Adrenal gland (tissue), 12 donors: ENCODE results near the gene SLU7. TPM values are rescaled to one million over a fixed set of nuclear protein-coding genes. Genes with fewer than 3 reads are reported as not detected.

Experiments used
- DNase-seq, 7 donors: peaks; one replicate each; pipeline ENCODE4 v3.0.0-alpha.2; 2019 to 2020
- H3K27ac ChIP-seq, 5 donors: fragments of 200-600 bp; sonication (generic) in 4 of 5; 1 replicate in 3 of 5; 2 replicates in 2 of 5; pipeline versions ENCODE4 v1.5.1 to v1.8.0; 2016 to 2020; ENCODE audit warnings: mild to moderate bottlenecking in 1 of 5
- H3K27me3 ChIP-seq: fragments of 200-600 bp; 2 replicates; pipeline ENCODE4 v1.8.0; 2021
- H3K36me3 ChIP-seq, 2 donors: fragments of 200-600 bp; replicated peaks in 1 of 2; 1 replicate in 1 of 2; 2 replicates in 1 of 2; pipeline versions ENCODE4 v1.5.1 to v1.8.0; 2018 to 2022
- H3K4me1 ChIP-seq, 2 donors: fragments of 200-600 bp; replicated peaks in 1 of 2; 1 replicate in 1 of 2; 2 replicates in 1 of 2; pipeline versions ENCODE4 v1.5.1 to v1.8.0; 2018 to 2021
- H3K4me3 ChIP-seq, 4 donors: fragments of 200-600 bp; sonication (generic) in 3 of 4; one replicate each; pipeline ENCODE4 v1.5.1; 2016 to 2018
- H3K9me3 ChIP-seq, 3 donors: fragments of 200-600 bp; sonication (generic) in 1 of 3; replicated peaks in 1 of 3; 1 replicate in 2 of 3; 2 replicates in 1 of 3; pipeline versions ENCODE4 v1.5.1 to v1.8.0; 2016 to 2021
- POLR2A ChIP-seq, 2 donors: fragments of 450-650 bp; IDR thresholded peaks; one replicate each; pipeline ENCODE4 v1.6.1; 2017; ENCODE audit warnings: antibody characterized with exemption in 2 of 2, mild to moderate bottlenecking in 2 of 2, moderate library complexity in 1 of 2
- WGBS, 4 donors: extraction: QIAGEN DNeasy Blood & Tissue Kit in 2 of 4; methylation state at CpG; one replicate each; pipeline versions ENCODE4 v1.1.5 to v1.1.7; 2013 to 2017; 5-methylcytosine and 5-hydroxymethylcytosine counted together
- intact Hi-C, 2 donors: fragments of 100-400 bp; cut with DNase I; formaldehyde crosslinking; loops; one replicate each; pipeline versions ENCODE4 v1.14.1 to v1.15.0; 2022 to 2023
- polyA plus RNA-seq, 3 donors: library from polyadenylated mRNA; stranded (reverse); fragments of 200-250 nt in 2 of 3; fragments of 350-450 nt in 1 of 3; fragmentation: Illumina TruSeq in 1 of 3; extraction: RNeasy Lipid Tissue Mini Kit (QIAGEN cat#74804) in 1 of 3; gene quantifications; one replicate each; pipeline ENCODE4 v1.2.3, GENCODE V29; 2013 to 2014
- total RNA-seq, 9 donors: library from RNA; depleted of rRNA in 4 of 9; stranded (reverse); fragments of >200 nt in 4 of 9; fragments of 120-200 nt in 1 of 9; fragmentation: NEBNext Ultra II Directional in 1 of 9; extraction: Animal tissue kit (Norgen Biotek cat#: 25700) in 1 of 9; gene quantifications; one replicate each; pipeline versions ENCODE4 v1.1.0 to v1.2.4, GENCODE V29; 2013 to 2023
- TF ChIP-seq, protein P1 (sequence below), 6 experiments: fragments of 450-650 bp in 4 of 6; fragments of 200-600 bp in 2 of 6; sonication (generic) in 1 of 6; IDR thresholded peaks; 1 replicate in 5 of 6; 2 replicates in 1 of 6; pipeline versions ENCODE4 v1.5.1 to v1.8.0; 2016 to 2021; ENCODE audit warnings: antibody characterized with exemption in 6 of 6, mild to moderate bottlenecking in 2 of 6, moderate library complexity in 1 of 6
- donor health status: healthy with polysubstance abuse.
- donor health status: Bipolar disorder and iron deficiency.
- donor health status: DM: yes; HTN: yes; CAD: no.
- donor health status: DM: no; HTN: no; CAD: no.
- donor health status: DM: no; HTN: no; CAD: no.
- donor health status: DM: yes; HTN: yes; CAD: no.

The SLU7 gene
- total and polyA plus RNA-seq, 12 donors = 27.1 to 138 (median 47.7) TPM

DNA sequence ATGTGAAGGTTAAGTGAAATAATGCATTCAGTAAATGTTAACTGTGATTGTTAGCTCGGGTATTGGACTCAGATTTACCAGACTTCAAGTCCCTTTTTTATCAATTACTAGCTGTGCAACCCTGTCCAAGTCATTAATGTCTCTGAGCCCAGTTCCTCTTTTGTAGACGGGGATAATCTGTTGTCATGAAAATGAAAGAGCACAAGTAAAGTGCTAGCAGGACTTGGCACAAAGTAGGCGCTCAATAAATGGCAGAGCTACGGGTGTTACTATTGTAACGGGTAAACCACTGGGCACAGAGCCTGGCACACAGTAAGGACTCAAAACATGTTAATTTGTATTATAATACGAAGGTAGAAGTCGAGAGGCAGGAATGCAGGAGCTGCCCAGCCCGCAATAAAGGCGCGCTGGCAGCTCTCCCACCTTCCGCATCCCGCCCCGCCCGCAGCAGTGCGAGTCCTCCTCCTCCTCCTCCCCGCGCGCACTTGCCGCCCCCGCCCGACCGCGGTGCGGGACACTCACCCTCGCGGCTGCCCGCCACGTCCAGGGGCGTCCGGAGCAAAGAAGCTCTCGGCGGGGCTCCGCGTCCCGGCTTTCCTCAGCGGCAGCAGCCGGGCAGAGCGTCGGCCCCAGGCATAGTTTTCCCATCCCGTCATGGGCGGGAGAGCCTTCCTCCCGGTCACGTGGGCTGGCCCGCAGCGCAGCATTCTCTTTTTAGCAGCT, 48.7 kb downstream of the SLU7 start, which contains the start of gene C1QTNF2:
TSS of gene C1QTNF2 (minus strand) at position 637 of the 723 bp plus-strand sequence. CDS start 15,615 bp downstream, outside the sequence.
- H3K4me1 ChIP-seq = no peaks in the 10 kb centered on the region
- intact Hi-C loops = no loop called here
- WGBS, 4 donors = 2 to 9% (median 3%) methylated on average over 11 to 45 of the region's 45 CpGs
- H3K27me3 ChIP-seq = no peaks in the 10 kb centered on the region
- H3K4me3 ChIP-seq = peak within 1 kb of the TSS in 2 of 4 donors; percentile 42 to 59
- no peak within 1 kb of the TSS for H3K27ac ChIP-seq
- no peaks in the 10 kb centered on the region for H3K9me3 ChIP-seq
- peak in 6 of 7 donors; percentile 45 to 65 (median 58) for DNase-seq
- TF ChIP-seq POLR2A (IDR thresholded peaks at IDR 0.05) = no peak
- TF ChIP-seq, protein P1, sequence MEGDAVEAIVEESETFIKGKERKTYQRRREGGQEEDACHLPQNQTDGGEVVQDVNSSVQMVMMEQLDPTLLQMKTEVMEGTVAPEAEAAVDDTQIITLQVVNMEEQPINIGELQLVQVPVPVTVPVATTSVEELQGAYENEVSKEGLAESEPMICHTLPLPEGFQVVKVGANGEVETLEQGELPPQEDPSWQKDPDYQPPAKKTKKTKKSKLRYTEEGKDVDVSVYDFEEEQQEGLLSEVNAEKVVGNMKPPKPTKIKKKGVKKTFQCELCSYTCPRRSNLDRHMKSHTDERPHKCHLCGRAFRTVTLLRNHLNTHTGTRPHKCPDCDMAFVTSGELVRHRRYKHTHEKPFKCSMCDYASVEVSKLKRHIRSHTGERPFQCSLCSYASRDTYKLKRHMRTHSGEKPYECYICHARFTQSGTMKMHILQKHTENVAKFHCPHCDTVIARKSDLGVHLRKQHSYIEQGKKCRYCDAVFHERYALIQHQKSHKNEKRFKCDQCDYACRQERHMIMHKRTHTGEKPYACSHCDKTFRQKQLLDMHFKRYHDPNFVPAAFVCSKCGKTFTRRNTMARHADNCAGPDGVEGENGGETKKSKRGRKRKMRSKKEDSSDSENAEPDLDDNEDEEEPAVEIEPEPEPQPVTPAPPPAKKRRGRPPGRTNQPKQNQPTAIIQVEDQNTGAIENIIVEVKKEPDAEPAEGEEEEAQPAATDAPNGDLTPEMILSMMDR (IDR thresholded peaks at IDR 0.05) = no peak
- no peaks in the 10 kb centered on the region for H3K36me3 ChIP-seq

DNA sequence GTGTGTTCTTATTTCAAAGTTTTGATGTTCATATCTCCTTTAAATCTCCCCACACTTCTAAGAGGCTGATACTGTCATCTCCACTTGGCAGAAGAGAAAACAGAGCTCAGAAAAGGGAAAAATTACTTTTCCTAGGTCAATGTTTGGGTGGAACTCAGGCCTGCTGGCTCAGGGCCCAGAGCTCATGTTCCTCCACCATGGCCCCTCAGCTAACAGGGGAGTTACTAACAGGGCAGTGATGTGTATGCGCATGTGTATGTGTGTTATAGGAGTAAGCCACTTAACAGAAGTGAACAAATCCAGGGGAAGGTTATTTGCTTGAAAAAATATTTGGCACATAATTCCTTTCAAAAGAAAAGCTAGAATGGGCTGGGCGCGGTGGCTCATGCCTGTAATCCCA, 51.0 kb downstream of the SLU7 start:
- WGBS, 4 donors = 93 to 99% (median 97%) methylated on average over 3 of the region's 3 CpGs
- Histone ChIP-seq H3K27me3 (no peaks in the 10 kb centered on the region), H3K27ac (no peak overlapping the region), H3K9me3 (no peaks in the 10 kb centered on the region), H3K36me3 (no peaks in the 10 kb centered on the region), H3K4me3 (no peak overlapping the region), H3K4me1 (peaks cover 0 to 4% of the 10 kb centered on the region in 2 donors)
- DNase-seq = peak in 1 of 7 donors; percentile 34
- TF ChIP-seq, protein P1 (IDR thresholded peaks at IDR 0.05) = no peak
- no peak for TF ChIP-seq POLR2A (IDR thresholded peaks at IDR 0.05)
- intact Hi-C loops = no loop called here

DNA sequence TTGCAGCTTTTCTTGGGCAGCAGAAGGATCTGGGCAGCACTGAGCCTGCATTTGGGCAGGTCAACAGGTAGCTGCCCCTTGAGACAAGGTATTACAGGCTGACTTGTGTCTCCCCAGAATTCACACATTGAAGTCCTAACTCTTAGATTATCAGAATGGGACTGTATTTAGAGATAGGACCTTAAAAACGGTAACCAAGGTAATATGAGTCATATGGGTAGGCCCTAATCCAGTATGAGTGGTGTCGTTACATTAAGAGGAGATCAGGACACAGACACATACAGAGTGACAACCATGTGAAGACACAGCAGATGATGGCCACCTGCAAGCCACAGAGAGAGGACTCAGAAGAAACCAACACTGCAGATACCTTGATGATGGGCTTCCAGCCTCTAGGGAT, 51.6 kb downstream of the SLU7 start:
- Histone ChIP-seq H3K4me1 (peaks cover 0 to 4% of the 10 kb centered on the region in 2 donors), H3K27me3 (no peaks in the 10 kb centered on the region), H3K9me3 (no peaks in the 10 kb centered on the region), H3K27ac (no peak overlapping the region), H3K36me3 (no peaks in the 10 kb centered on the region), H3K4me3 (no peak overlapping the region)
- intact Hi-C loops = no loop called here
- TF ChIP-seq POLR2A (IDR thresholded peaks at IDR 0.05) = no peak
- TF ChIP-seq, protein P1 (IDR thresholded peaks at IDR 0.05) = no peak
- WGBS, 4 donors = 25 to 66% (median 44%) methylated on average over 2 of the region's 2 CpGs
- DNase-seq = no peak

DNA sequence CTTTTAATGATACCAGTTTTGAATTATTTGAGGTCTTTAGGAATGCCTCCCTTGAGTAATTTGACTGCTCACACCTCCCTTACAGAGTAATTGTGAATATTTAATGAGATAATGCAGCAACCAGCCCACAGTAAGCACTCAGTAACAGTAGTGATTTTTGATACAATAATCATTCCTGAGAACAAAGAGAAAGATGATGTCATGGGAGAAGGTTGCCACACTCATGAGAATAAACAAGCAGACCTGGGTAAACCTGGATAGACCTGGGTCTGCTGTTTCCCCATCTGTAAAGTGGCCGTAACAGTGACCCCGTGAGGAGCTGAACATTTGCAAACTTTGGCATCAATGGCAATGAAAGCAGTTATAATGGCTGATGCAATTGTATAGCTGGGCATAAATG, 52.7 kb downstream of the SLU7 start:
- H3K36me3 ChIP-seq = no peaks in the 10 kb centered on the region
- no peak overlapping the region for H3K4me3 ChIP-seq
- no peak for TF ChIP-seq POLR2A (IDR thresholded peaks at IDR 0.05)
- TF ChIP-seq, protein P1 (IDR thresholded peaks at IDR 0.05) = no peak
- no peak overlapping the region for H3K27ac ChIP-seq
- no peaks in the 10 kb centered on the region for H3K27me3 ChIP-seq
- H3K9me3 ChIP-seq = no peaks in the 10 kb centered on the region
- intact Hi-C loops = no loop called here
- DNase-seq = no peak
- 89 to 94% (median 92%) methylated on average over 2 of the region's 2 CpGs for WGBS, 4 donors
- H3K4me1 ChIP-seq = peaks cover 0 to 4% of the 10 kb centered on the region in 2 donors
